ENCODE measurements around the gene LPAR1. TPM values are rescaled to one million over a fixed set of nuclear protein-coding genes. Genes with fewer than 3 reads are reported as not detected.

Gene LPAR1, protein sequence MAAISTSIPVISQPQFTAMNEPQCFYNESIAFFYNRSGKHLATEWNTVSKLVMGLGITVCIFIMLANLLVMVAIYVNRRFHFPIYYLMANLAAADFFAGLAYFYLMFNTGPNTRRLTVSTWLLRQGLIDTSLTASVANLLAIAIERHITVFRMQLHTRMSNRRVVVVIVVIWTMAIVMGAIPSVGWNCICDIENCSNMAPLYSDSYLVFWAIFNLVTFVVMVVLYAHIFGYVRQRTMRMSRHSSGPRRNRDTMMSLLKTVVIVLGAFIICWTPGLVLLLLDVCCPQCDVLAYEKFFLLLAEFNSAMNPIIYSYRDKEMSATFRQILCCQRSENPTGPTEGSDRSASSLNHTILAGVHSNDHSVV
- 9.0 and 16.8 TPM in 2 replicates for total RNA-seq

DNA sequence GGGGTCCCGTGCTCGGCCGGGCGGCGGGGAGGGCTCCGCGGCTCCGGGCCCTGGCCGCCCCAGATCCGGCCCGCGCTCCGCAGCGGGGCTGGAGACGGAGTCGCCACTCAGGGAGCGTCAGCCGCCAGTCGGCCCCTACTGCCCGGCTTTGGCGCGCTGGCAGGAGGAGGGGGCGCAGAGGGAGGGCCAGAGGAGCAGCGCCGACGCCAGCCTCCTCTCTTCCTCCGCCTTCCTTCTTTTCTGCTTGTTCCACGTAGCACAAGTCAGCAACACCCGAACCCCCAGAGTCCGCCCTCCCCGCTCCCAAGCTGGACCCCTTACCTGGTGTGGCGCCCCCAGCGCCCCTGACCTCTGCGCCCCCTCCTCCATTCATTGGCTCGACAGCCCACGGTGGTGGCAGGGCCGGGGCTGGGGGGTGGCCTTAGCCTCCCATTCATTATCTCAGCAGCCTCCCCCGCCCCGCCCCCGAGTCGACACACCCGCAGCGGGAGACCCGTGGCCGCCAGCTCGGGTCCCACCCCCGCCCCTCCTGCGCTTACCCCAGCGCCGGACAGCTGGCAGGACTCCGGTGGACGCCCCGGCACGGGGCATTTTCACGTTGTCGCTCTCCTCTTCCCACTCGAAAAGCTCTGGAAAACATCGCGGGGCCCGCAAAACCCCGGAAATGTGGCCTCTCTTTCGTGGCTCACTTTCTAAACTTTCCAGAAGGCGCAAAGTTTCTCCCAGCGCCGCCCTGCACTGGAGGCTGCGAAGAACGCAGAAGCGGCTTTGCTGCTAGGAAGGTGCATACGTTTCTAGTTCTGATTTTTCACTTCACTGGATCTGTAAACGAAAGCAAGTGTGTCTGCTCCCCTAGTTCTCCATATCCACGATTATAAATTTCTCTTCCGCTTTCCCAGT lies at the start of gene LPAR1:
TSS of gene LPAR1 (minus strand) at position 140 of the 900 bp plus-strand sequence. CDS start 66,353 bp downstream, outside the sequence.
- no peak for FAIRE-seq
- DNase-seq (ENCODE audit: low read depth) = peak; percentile 52
- TF ChIP-seq, protein P1, sequence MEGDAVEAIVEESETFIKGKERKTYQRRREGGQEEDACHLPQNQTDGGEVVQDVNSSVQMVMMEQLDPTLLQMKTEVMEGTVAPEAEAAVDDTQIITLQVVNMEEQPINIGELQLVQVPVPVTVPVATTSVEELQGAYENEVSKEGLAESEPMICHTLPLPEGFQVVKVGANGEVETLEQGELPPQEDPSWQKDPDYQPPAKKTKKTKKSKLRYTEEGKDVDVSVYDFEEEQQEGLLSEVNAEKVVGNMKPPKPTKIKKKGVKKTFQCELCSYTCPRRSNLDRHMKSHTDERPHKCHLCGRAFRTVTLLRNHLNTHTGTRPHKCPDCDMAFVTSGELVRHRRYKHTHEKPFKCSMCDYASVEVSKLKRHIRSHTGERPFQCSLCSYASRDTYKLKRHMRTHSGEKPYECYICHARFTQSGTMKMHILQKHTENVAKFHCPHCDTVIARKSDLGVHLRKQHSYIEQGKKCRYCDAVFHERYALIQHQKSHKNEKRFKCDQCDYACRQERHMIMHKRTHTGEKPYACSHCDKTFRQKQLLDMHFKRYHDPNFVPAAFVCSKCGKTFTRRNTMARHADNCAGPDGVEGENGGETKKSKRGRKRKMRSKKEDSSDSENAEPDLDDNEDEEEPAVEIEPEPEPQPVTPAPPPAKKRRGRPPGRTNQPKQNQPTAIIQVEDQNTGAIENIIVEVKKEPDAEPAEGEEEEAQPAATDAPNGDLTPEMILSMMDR (IDR thresholded peaks at IDR 0.05; ENCODE audit: insufficient read depth, low read length, severe bottlenecking) = no peak
- Histone ChIP-seq H3K27me3 (ENCODE audit: control insufficient read depth, insufficient read depth, low read length) (no peaks in the 10 kb centered on the region), H3K4me3 (ENCODE audit: low read depth, low read length) (peak within 1 kb of the TSS; percentile 80), H3K36me3 (ENCODE audit: control insufficient read depth, insufficient read depth, low read length) (no peaks in the 10 kb centered on the region)

DNA sequence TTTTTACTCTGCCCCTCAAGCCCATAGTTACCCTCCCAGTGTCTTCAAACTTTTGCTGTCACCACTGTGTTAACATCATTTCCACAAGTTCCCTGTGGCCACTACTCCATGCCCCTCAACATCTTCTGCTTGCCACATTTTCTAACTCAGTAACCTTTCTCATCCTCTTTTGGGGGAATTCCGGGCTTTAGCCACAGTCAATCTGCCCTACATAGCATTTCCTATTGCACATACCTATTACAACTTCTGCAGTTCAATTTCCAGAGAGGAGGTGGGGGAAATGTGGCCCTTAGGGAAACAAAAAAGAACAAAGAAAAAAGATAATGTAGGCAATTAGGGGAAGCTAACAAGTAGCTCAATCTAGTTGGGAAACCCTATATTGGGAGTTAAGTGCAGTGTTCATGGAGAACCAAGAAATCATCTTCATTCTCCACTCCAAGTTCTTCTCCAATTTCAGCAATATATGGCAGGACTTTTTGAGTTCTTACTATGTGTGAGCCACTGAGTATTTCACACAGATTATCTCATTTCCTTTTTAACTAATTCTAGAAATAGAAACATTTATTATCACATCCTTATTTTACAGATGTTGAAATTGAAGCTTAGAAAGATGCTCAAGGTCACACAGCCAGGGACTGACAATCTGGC lies 40.2 kb upstream of the LPAR1 start:
- no peak for DNase-seq (ENCODE audit: low read depth)
- H3K36me3 ChIP-seq (ENCODE audit: control insufficient read depth, insufficient read depth, low read length) = no peaks in the 10 kb centered on the region
- no peak for FAIRE-seq
- H3K4me3 ChIP-seq (ENCODE audit: low read depth, low read length) = no peak overlapping the region
- H3K27me3 ChIP-seq (ENCODE audit: control insufficient read depth, insufficient read depth, low read length) = no peaks in the 10 kb centered on the region
- TF ChIP-seq, protein P1 (IDR thresholded peaks at IDR 0.05; ENCODE audit: insufficient read depth, low read length, severe bottlenecking) = no peak

DNA sequence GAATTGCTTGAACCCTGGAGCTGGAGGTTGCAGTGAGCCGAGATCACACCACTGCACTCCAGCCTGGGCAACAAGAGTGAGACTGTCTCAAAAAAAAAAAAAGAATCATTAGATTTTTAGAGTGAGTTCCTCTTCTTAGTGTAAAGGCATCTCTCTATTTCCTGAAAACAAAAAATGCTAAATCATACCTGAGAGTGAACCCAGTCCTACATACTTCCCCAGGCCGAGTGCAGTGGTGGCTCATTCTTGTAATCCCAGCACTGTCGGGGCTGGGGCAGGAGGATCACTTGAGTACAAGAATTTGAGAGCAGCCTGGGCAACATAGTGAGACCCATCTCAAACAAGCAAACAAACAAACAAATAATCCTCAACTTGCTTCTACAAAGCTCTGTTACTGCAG lies 38.2 kb upstream of the LPAR1 start:
- FAIRE-seq = no peak
- Histone ChIP-seq H3K4me3 (ENCODE audit: low read depth, low read length) (no peak overlapping the region), H3K27me3 (ENCODE audit: control insufficient read depth, insufficient read depth, low read length) (no peaks in the 10 kb centered on the region), H3K36me3 (ENCODE audit: control insufficient read depth, insufficient read depth, low read length) (no peaks in the 10 kb centered on the region)
- DNase-seq (ENCODE audit: low read depth) = no peak
- TF ChIP-seq, protein P1 (IDR thresholded peaks at IDR 0.05; ENCODE audit: insufficient read depth, low read length, severe bottlenecking) = no peak

DNA sequence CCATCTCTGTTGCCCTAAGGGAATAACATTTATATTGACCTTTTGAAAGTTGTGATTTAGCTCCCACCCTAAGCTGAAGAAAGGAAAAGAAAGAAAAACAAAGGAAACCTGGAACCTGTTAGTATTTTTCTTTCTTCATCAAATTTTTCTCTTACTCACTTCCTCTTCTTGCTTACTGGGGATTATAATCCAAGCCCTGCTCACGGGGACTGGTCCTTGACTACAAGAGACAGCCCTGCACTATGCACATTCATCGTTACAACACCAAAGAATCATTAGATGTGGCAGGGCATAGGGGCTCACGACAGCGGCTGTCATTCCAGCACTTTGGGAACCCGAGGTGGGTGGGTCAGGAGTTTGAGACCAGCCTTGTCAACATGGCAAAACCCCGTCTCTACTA lies 37.8 kb upstream of the LPAR1 start:
- FAIRE-seq = no peak
- Histone ChIP-seq H3K4me3 (ENCODE audit: low read depth, low read length) (no peak overlapping the region), H3K27me3 (ENCODE audit: control insufficient read depth, insufficient read depth, low read length) (no peaks in the 10 kb centered on the region), H3K36me3 (ENCODE audit: control insufficient read depth, insufficient read depth, low read length) (no peaks in the 10 kb centered on the region)
- DNase-seq (ENCODE audit: low read depth) = no peak
- TF ChIP-seq, protein P1 (IDR thresholded peaks at IDR 0.05; ENCODE audit: insufficient read depth, low read length, severe bottlenecking) = no peak

DNA sequence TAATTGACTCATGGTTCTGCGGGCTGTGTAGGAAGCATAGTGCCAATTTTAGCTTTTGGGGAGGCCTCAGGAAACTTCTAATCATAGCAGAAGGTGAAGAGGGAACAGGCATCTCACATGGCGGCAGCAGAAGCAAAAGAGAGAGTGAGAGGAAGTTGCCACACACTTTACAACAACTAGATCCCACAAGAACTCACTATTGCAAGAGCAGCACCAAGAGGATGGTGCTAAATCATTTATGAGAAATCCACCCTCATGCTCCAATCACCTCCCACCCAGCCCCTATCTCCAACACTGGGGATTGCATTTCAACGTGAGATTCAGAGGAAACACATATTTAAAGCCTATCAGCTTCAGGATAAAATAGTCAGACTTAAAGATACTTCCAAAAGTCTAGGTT lies 36.1 kb upstream of the LPAR1 start:
- no peak for FAIRE-seq
- Histone ChIP-seq H3K36me3 (ENCODE audit: control insufficient read depth, insufficient read depth, low read length) (no peaks in the 10 kb centered on the region), H3K4me3 (ENCODE audit: low read depth, low read length) (no peak overlapping the region), H3K27me3 (ENCODE audit: control insufficient read depth, insufficient read depth, low read length) (no peaks in the 10 kb centered on the region)
- DNase-seq (ENCODE audit: low read depth) = no peak
- TF ChIP-seq, protein P1 (IDR thresholded peaks at IDR 0.05; ENCODE audit: insufficient read depth, low read length, severe bottlenecking) = no peak
